AG04450 (cell line): ENCODE results near the gene DLX2. TPM values are rescaled to one million over a fixed set of nuclear protein-coding genes. Genes with fewer than 3 reads are reported as not detected.

Experiments used
- CTCF ChIA-PET: fragments of 300-600, 350-600 bp; formaldehyde crosslinking; extraction: SDS; loops from one replicate; lab custom pipeline; 2022; ENCODE audit warnings: antibody characterized with exemption, inconsistent platforms; lab: Charles Lee
- POLR2A ChIA-PET: fragments of 350-600 bp; formaldehyde crosslinking; extraction: SDS; loops from one replicate; lab custom pipeline; 2021; ENCODE audit warnings: antibody characterized with exemption, inconsistent platforms; lab: Yijun Ruan, JAX
- DNase-seq: peaks from one replicate; pipeline ENCODE4 v3.0.0-alpha.2; 2011; ENCODE audit warnings: low read depth, low spot score
- H3K27ac ChIP-seq: one replicate; pipeline ENCODE4 v1.5.1; 2012; ENCODE audit warnings: low read depth, low read length, control low read depth
- H3K27me3 ChIP-seq: one replicate; pipeline ENCODE4 v1.6.0; 2012; ENCODE audit warnings: low read length; ENCODE audit not compliant: control insufficient read depth, insufficient read depth
- H3K4me3 ChIP-seq: 2 replicates; pipeline ENCODE4 v1.5.1; 2011; ENCODE audit warnings: mild to moderate bottlenecking, low read depth, low read length, control low read depth
- H3K9me3 ChIP-seq: 2 replicates; pipeline ENCODE4 v1.5.1; 2012; ENCODE audit warnings: low read length; ENCODE audit not compliant: control insufficient read depth, insufficient read depth
- polyA plus RNA-seq: library from polyadenylated mRNA; depleted of rRNA; stranded (reverse); fragments of >200 nt; gene quantifications from 2 replicates; pipeline ENCODE4 v1.2.3, GENCODE V29; 2011
- TF ChIP-seq, protein P1 (sequence below): IDR thresholded peaks from 2 replicates; pipeline ENCODE4 v1.5.1; 2011; ENCODE audit warnings: low read depth, low read length, control low read depth, inconsistent platforms

The DLX2 gene
- polyA plus RNA-seq, 1 experiment = 0.10 TPM

- Histone ChIP-seq H3K27me3 (peaks cover 83% of the 10 kb centered on the region), H3K4me3 (peak overlapping the region; percentile 63), H3K9me3 (peaks cover 33% of the 10 kb centered on the region), H3K27ac (peak overlapping the region; percentile 61)
- ChIA-PET CTCF (no interaction called here), POLR2A (interaction anchor here (4.0 kb wide), 1 partner anchor 13 kb away, joined by 24 read pairs; no protein-coding TSS in a partner anchor)
- DNase-seq = no peak
- TF ChIP-seq, protein P1, sequence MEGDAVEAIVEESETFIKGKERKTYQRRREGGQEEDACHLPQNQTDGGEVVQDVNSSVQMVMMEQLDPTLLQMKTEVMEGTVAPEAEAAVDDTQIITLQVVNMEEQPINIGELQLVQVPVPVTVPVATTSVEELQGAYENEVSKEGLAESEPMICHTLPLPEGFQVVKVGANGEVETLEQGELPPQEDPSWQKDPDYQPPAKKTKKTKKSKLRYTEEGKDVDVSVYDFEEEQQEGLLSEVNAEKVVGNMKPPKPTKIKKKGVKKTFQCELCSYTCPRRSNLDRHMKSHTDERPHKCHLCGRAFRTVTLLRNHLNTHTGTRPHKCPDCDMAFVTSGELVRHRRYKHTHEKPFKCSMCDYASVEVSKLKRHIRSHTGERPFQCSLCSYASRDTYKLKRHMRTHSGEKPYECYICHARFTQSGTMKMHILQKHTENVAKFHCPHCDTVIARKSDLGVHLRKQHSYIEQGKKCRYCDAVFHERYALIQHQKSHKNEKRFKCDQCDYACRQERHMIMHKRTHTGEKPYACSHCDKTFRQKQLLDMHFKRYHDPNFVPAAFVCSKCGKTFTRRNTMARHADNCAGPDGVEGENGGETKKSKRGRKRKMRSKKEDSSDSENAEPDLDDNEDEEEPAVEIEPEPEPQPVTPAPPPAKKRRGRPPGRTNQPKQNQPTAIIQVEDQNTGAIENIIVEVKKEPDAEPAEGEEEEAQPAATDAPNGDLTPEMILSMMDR = no peak
Measured at GRCh38 chr2:172083628-172084394, 18.9 kb downstream of the DLX2 start.

GRCh38 chr2:172082944-172083627 lies 19.6 kb downstream of the DLX2 start:
- CTCF ChIA-PET = no interaction called here
- POLR2A ChIA-PET = interaction anchor here (4.0 kb wide), 1 partner anchor 14 kb away, joined by 24 read pairs; no protein-coding TSS in a partner anchor
- peaks cover 27% of the 10 kb centered on the region for H3K9me3 ChIP-seq
- H3K27ac ChIP-seq = no peak overlapping the region
- TF ChIP-seq, protein P1 = no peak
- H3K27me3 ChIP-seq = peaks cover 79% of the 10 kb centered on the region
- DNase-seq = no peak
- H3K4me3 ChIP-seq = no peak overlapping the region

- Histone ChIP-seq H3K9me3 (peaks cover 21% of the 10 kb centered on the region), H3K27me3 (peaks cover 72% of the 10 kb centered on the region), H3K27ac (no peak overlapping the region), H3K4me3 (no peak overlapping the region)
- CTCF ChIA-PET = no interaction called here
- TF ChIP-seq, protein P1 = no peak
- DNase-seq = no peak
- POLR2A ChIA-PET = no interaction called here
Measured at GRCh38 chr2:172082105-172082943, 20.4 kb downstream of the DLX2 start.

- Histone ChIP-seq H3K4me3 (no peak overlapping the region), H3K9me3 (peaks cover 19% of the 10 kb centered on the region), H3K27ac (no peak overlapping the region), H3K27me3 (peaks cover 63% of the 10 kb centered on the region)
- POLR2A ChIA-PET = no interaction called here
- TF ChIP-seq, protein P1 = no peak
- CTCF ChIA-PET = interaction anchor here (1.0 kb wide), 1 partner anchor 14 kb away, joined by 3 read pairs; no protein-coding TSS in a partner anchor
- no peak for DNase-seq
Measured at GRCh38 chr2:172081221-172082022, 21.3 kb downstream of the DLX2 start.
